ENCODE measurements around the gene LENEP.
"Not testable (repeated sequence)": the region's sequence is repeated elsewhere in the genome, so short reads cannot be mapped to it uniquely, and the experiment has no call there.

Gene LENEP

GRCh38 chr1:154969246-154969645, 24.1 kb upstream of the LENEP start:
- Mint-ChIP-seq H3K36me3 (peaks cover 59% of the 10 kb centered on the region), H3K4me3 (no peak overlapping the region)

GRCh38 chr1:154969860-154970452, 23.4 kb upstream of the LENEP start:
- no peak for ATAC-seq
- no peak for DNase-seq (ENCODE audit: low spot score in 2 of 2)
- Mint-ChIP-seq H3K9me3 (no peaks in the 10 kb centered on the region), H3K27ac (peak overlapping the region; percentile 93), H3K36me3 (peaks cover 54% of the 10 kb centered on the region), H3K4me1 (peaks cover 59% of the 10 kb centered on the region), H3K4me3 (no peak overlapping the region)

More at GRCh38 chr1:154969246-154969645, 24.1 kb upstream of the LENEP start:
- peak overlapping the region; percentile 93 for H3K27ac Mint-ChIP-seq
- no peaks in the 10 kb centered on the region for H3K9me3 Mint-ChIP-seq
- ATAC-seq (no peak), DNase-seq (ENCODE audit: low spot score in 2 of 2) (no peak)
- H3K4me1 Mint-ChIP-seq = peaks cover 59% of the 10 kb centered on the region

- H3K27ac Mint-ChIP-seq = peak within 1 kb of the TSS; percentile 93
- H3K4me1 Mint-ChIP-seq = peaks cover 51% of the 10 kb centered on the region
- peaks cover 45% of the 10 kb centered on the region for H3K36me3 Mint-ChIP-seq
- DNase-seq (ENCODE audit: low spot score in 2 of 2) = no peak
- H3K4me3 Mint-ChIP-seq = peak within 1 kb of the TSS; percentile 43
- H3K9me3 Mint-ChIP-seq = no peaks in the 10 kb centered on the region
- no peak for ATAC-seq
These were observed 22.6 kb upstream of the LENEP start, which contains the start of gene SHC1 for GRCh38 chr1:154970631-154971340. SHC1 (minus strand) TSS chr1:154970747; CDS start chr1:154970526, 221 bp downstream.

GRCh38 chr1:154971341-154971998, 21.9 kb upstream of the LENEP start:
- H3K27ac Mint-ChIP-seq = peak overlapping the region; percentile 93
- H3K4me1 Mint-ChIP-seq = peaks cover 51% of the 10 kb centered on the region
- no peak for ATAC-seq
- H3K4me3 Mint-ChIP-seq = peak overlapping the region; percentile 43
- H3K36me3 Mint-ChIP-seq = peaks cover 39% of the 10 kb centered on the region
- H3K9me3 Mint-ChIP-seq = no peaks in the 10 kb centered on the region
- DNase-seq (ENCODE audit: low spot score in 2 of 2) = peak in 1 of 2 donors; percentile 50

- H3K36me3 Mint-ChIP-seq = peaks cover 32% of the 10 kb centered on the region
- no peaks in the 10 kb centered on the region for H3K9me3 Mint-ChIP-seq
- peaks cover 51% of the 10 kb centered on the region for H3K4me1 Mint-ChIP-seq
- no peak for ATAC-seq
- no peak overlapping the region for H3K27ac Mint-ChIP-seq
- no peak for DNase-seq (ENCODE audit: low spot score in 2 of 2)
- H3K4me3 Mint-ChIP-seq = no peak overlapping the region
These were observed 21.2 kb upstream of the LENEP start for GRCh38 chr1:154972213-154972516.

- ATAC-seq (no peak), DNase-seq (ENCODE audit: low spot score in 2 of 2) (no peak)
- Mint-ChIP-seq H3K4me3 (no peak overlapping the region), H3K27ac (no peak overlapping the region), H3K9me3 (no peaks in the 10 kb centered on the region), H3K4me1 (peaks cover 51% of the 10 kb centered on the region), H3K36me3 (peaks cover 29% of the 10 kb centered on the region)
These were observed 20.7 kb upstream of the LENEP start for GRCh38 chr1:154972517-154973343.

GRCh38 chr1:154973344-154974101, 19.9 kb upstream of the LENEP start:
- Mint-ChIP-seq H3K27ac (no peak overlapping the region), H3K9me3 (no peaks in the 10 kb centered on the region), H3K4me3 (no peak overlapping the region), H3K4me1 (peaks cover 46% of the 10 kb centered on the region), H3K36me3 (peaks cover 29% of the 10 kb centered on the region)
- peak; percentile 86 to 98 for DNase-seq (ENCODE audit: low spot score in 2 of 2)
- ATAC-seq = peak; percentile 40

- Mint-ChIP-seq H3K36me3 (peaks cover 29% of the 10 kb centered on the region), H3K27ac (no peak within 1 kb of the TSS), H3K4me3 (no peak within 1 kb of the TSS), H3K4me1 (peaks cover 39% of the 10 kb centered on the region), H3K9me3 (no peaks in the 10 kb centered on the region)
- ATAC-seq (peak; percentile 90), DNase-seq (ENCODE audit: low spot score in 2 of 2) (peak; percentile 85 to 97)
These were observed 19.1 kb upstream of the LENEP start, which contains the start of gene CKS1B for GRCh38 chr1:154974102-154974807. CKS1B (plus strand) TSS chr1:154974681; CDS start chr1:154974746, 65 bp downstream.

GRCh38 chr1:154974808-154975408, 18.5 kb upstream of the LENEP start:
- Mint-ChIP-seq H3K27ac (no peak overlapping the region), H3K9me3 (no peaks in the 10 kb centered on the region), H3K36me3 (peaks cover 29% of the 10 kb centered on the region), H3K4me3 (no peak overlapping the region), H3K4me1 (peaks cover 33% of the 10 kb centered on the region)
- DNase-seq (ENCODE audit: low spot score in 2 of 2) (peak; percentile 91 to 98), ATAC-seq (peak; percentile 72)

GRCh38 chr1:154975409-154976059, 17.9 kb upstream of the LENEP start:
- H3K27ac Mint-ChIP-seq = no peak overlapping the region
- no peaks in the 10 kb centered on the region for H3K9me3 Mint-ChIP-seq
- peaks cover 31% of the 10 kb centered on the region for H3K36me3 Mint-ChIP-seq
- DNase-seq (ENCODE audit: low spot score in 2 of 2) (peak; percentile 40 to 81), ATAC-seq (peak; percentile 35)
- peaks cover 32% of the 10 kb centered on the region for H3K4me1 Mint-ChIP-seq
- no peak overlapping the region for H3K4me3 Mint-ChIP-seq

- DNase-seq (ENCODE audit: low spot score in 2 of 2); ATAC-seq; H3K9me3 Mint-ChIP-seq; H3K4me3 Mint-ChIP-seq; H3K27ac Mint-ChIP-seq: not testable (repeated sequence)
- Mint-ChIP-seq H3K36me3 (peaks cover 49% of the 10 kb centered on the region), H3K4me1 (peaks cover 12% of the 10 kb centered on the region)
These were observed 15.6 kb upstream of the LENEP start for GRCh38 chr1:154977762-154978161.

GRCh38 chr1:154978360-154978759, 15.0 kb upstream of the LENEP start:
- H3K4me1 Mint-ChIP-seq = peaks cover 9% of the 10 kb centered on the region
- H3K36me3 Mint-ChIP-seq = peaks cover 49% of the 10 kb centered on the region

GRCh38 chr1:154982341-154982740, 11.0 kb upstream of the LENEP start:
- H3K36me3 Mint-ChIP-seq = peaks cover 84% of the 10 kb centered on the region
- no peak for ATAC-seq
- H3K27ac Mint-ChIP-seq = no peak overlapping the region
- no peak for DNase-seq (ENCODE audit: low spot score in 2 of 2)
- H3K9me3 Mint-ChIP-seq = no peaks in the 10 kb centered on the region
- H3K4me3 Mint-ChIP-seq = no peak overlapping the region
- peaks cover 7% of the 10 kb centered on the region for H3K4me1 Mint-ChIP-seq

More at GRCh38 chr1:154978360-154978759, 15.0 kb upstream of the LENEP start:
- ATAC-seq (no peak), DNase-seq (ENCODE audit: low spot score in 2 of 2) (no peak)
- no peak overlapping the region for H3K4me3 Mint-ChIP-seq
- no peaks in the 10 kb centered on the region for H3K9me3 Mint-ChIP-seq
- no peak overlapping the region for H3K27ac Mint-ChIP-seq
